Measurements from ENCODE around the gene LY6G5B.

The LY6G5B gene

DNA sequence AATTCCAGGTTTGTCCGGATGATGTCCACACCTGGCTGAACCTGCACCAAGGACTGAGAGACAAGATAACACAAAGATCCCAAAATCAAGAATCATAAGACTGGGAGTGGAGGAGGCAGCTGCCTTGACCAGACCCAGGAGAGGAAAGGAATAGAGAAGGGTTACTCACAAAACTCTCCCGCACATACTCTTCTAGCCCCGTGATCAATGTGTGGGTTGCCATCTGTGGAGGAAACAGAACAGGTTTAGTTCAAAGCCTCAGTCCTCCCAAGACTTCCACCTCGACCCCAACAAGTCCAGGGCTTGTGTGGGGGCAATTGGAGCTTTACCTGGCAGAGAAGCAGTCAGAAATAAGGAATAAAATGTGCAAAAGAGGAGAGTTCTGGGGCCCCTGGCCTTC lies 28.4 kb upstream of the LY6G5B start:
- DNase-seq (ENCODE audit: low spot score), result no peak

DNA sequence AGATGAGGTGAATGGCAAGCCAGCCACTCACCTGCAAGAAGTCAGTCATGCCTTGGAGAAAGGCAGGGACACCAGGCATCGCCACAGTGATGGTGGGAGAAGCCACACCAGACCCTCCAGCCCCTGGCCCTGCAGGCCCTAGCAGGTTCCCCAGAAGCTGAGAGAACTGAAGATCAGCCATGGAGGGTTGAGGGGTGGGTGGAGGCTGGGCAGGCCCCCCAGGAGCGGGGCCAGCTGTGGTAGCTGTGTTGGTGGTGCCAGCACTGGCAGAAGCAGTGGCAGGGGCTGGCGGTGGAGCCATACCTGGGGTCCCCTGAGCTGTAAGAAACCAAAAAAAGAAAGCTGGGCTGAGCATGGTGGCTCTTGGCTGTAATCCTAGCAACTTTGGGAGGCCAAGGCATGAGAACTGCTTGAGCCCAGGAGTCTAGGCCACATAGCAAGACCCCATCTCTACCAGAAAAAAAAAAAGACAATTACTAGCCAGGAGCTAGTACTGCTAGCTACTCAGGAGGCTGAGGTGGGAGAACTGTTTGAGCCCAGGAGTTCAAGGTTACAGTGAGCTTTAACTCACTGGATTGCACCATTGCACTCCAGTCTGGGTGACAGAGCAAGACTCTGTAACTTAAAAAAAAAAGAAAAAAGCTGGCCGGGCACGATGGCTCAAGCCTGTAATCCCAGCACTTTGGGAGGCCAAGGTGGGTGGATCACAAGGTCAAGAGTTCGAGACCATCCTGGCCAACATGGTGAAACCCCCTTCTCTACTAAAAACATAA lies 26.8 kb upstream of the LY6G5B start:
- no peak for DNase-seq (ENCODE audit: low spot score)

DNA sequence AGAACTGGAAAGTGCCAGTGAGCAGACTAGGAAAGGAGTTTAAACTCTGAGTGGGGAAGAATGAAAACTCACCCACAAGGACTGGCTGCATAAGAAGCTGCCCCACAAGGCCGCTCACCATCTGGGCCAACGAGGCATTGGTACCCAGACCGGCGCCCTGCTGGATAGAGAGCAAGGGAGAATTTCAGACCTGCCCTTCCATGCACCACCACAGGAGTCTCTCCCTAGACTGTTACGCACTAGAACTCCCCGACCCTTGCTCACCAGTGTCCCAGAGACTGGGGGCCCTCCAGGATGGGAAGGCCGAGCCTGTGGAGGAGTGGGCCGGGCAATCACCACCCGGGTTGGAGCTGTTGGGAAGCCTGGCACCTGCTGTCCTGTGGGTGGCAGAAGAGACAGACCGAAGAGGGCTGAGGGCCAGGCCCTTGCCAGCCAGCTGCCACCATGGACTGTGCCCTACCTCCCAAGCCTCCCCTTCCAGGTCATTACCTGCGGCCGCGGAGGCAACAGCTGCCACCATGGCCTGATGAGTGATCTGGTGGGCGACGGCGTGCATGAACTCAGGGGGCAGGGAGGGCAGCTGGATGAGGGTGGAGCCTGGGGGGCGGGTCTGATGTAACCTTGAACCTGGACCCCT lies 25.8 kb upstream of the LY6G5B start:
- no peak for DNase-seq (ENCODE audit: low spot score)

DNA sequence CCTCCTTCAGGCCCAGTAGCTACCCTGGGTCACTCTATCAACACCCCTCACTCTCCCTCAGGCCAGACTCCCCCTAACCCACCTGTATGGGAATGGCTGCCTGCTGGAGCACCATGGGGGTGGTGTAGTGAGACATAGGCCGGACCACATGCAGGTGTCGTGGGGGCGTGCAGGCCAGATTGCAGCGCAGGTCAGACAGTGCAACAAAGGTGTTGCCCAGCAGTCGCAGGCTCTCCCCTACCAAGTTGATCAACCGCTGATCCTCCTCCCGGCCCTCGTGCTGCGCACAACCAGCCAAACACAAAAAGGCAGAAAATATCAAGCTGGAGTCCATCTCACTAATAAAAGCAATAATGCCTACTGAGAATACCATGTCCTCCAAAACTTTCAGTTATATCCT lies 24.5 kb upstream of the LY6G5B start:
- DNase-seq (ENCODE audit: low spot score), result no peak

DNA sequence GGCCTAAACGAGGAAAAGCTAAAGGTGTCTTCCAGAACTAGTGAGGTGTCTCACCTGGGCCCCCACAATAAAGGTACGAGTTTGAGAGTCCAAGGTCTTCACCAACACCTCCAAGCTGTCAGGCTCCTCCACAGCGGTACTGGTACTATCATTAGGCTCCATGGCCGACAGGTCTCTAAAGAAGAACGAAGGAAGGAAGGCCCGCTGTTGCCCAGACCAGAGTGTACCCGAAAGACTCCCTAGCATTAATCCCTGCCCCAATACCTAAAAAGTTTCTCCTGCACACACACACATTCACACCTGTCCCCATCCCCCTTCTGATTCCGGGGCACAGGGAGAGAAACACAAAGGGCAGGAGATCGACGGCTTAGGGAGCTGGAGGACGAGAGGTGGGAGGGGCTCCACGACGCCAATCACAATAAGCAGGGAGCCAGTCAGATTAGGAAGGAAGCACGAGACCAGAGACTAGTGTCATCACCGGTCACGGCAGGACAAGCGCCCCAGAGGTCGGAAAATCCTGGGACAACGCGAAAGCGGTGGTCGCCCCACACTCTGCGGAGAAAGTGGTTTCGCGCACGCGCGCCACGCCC lies 18.1 kb upstream of the LY6G5B start:
- peak; percentile 77 for DNase-seq (ENCODE audit: low spot score)

DNA sequence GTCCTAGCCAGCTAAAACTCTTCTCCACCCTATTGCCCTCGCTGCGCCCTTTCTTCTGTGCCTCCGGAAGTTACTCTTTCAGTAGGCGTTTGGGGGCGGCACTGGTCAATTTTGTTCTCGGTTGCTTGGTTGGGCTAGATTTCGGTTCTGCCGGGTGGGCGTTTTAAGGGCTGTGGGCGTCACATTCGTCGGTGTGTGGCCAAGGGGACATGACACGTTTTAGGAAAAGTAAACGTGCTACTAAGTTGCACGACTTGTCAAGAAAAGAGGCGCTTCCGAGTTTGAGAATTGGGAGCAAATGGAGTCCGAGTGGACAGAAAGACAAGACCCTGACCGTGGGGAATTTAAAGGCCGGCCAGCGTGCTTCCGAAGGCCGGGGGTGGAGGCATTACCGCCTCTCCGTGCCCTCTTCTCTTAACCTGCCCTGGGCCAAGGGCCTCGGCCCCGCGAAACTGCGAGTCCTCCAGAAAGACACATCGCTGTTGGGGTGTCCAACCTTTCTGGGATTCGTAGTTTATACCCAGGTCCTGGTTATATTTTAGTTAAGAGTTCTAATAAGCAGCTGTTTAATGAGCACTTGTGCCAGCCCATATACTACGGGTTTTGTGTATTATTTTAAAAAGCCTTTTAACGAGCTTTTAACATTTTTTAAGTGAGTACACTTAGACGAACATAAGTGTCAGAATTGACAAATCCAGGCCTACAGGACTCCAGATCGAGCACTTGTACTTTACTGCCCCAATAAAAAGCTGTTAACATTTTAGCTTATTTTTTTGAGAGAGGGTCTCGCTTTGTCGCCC lies 16.7 kb upstream of the LY6G5B start:
- peak; percentile 88 for DNase-seq (ENCODE audit: low spot score)

DNA sequence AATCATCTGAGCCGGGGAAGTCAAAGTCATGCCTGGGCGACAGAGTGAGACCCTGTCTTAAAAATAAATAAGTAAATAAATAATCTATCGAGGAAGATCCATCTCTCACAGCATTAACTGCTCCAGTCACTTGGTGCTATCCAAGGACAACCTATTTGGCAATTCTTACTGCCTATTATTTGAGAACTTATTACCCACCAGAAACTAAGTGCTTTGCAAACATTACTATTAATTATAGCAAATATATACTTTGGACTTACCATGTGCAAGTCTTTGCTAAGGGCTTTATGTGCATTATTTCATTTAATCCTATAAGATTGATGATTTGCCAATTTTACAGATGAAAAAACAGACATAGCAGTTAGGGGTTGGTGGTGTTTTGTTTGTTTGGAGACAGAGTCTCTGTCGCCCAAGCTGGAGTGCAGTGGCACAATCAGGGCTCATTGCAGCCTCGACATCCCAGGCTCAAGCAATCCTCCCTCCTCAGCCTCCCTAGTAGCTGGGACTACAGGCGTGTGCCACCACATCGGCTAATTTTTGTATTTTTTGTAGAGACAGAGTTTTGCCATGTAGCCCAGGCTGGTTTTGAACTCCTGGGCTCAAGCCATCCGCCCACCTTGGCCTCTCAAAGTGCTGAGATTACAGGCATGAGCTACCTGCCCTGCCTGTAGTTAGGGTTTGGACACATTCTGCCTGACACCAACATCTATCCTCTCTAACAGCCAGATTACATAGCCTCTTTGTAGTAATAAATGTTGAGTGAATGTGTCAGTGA lies 15.0 kb upstream of the LY6G5B start:
- DNase-seq (ENCODE audit: low spot score), result no peak

DNA sequence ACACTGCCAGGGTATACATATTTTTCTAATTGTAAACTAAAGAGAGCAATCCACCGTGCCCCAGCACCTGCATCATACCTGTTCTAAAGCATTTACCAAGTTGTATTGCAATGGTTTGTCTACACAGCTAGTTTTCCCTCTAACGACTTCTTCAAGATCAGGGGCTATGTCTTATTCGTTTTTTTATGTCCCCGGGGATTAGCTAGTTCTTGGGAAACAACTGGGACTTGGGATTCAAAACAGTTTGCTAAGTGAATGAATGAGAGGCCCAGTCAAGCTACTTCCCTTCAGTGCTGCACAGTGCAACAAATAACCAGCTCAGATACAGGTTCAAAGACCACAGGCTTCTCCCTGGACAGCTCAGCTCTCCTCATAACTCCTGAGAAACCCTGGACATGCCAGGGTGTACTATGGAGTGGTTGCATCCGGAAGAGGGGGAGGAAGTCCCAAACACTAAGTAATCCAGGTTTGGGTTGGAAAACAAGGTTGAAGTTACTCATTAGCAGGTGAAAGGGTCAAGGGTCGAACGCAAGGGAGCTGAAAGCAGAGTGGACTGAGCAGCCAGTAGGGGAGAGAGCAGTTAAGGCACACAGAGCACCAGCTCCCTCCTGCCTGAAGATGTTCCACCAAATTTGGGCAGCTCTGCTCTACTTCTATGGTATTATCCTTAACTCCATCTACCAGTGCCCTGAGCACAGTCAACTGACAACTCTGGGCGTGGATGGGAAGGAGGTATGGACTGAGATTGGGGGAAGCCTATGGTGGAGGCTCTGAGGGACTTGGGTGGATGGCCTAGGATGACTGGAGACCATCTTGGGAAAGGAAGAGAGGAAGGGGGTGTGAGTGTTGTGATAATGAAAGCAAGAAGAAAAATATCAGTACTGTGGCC lies 14.2 kb upstream of the LY6G5B start, which contains the start of gene APOM:
TSS of gene APOM (plus strand) at position 546 of the 889 bp plus-strand sequence. CDS start at position 619, 73 bp downstream.
- DNase-seq (ENCODE audit: low spot score), result no peak

DNA sequence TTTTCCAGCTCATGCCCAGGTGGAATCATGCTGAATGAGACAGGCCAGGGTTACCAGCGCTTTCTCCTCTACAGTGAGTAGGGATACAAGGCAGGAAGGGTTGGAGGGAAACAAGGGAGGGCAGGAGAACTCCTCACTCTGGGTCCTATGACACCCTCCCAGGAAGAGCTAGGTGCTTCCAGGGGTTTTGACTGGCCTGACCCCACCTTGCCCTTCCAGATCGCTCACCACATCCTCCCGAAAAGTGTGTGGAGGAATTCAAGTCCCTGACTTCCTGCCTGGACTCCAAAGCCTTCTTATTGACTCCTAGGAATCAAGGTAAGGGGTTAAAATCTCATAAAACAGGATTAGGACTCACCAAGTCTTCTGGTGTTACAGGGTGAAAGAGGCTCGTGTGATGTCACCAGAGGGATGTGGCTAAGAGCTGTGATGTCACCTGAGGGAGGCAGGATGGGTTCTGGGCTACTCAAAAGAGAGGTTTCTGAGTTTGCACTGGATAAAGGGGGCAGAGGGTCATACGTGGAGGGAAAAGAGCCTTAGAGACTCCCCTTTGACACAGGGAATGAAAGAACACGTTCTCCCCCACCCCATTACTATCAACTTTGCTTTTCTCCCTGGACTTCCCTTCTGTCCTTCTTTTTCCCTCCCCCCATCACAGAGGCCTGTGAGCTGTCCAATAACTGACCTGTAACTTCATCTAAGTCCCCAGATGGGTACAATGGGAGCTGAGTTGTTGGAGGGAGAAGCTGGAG lies 12.2 kb upstream of the LY6G5B start:
- no peak for DNase-seq (ENCODE audit: low spot score)

DNA sequence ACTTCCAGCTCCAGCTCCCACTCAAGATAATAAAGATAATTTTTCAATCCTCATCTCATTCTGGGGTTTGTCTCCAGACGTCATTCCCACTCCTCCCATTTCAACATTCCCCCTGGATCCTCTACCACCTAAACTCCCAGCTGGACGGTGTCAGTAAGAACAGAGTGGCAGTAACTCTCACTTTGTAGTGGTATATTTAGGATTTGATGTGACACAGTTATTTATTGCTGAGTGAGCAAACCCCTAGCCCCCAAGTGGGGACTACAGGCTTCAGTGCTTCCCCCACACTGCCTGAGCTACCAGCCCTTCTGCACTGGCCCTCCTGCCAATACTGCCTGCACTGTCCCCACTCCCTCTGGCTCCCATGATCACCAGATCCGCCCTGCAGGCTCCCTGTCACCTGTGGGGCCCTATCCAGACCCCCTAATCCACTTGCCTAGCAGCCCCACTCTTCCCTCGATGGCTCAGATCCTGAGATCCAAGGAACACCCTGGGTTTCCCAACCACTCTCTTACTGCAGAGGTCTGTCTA lies 11.6 kb upstream of the LY6G5B start:
- no peak for DNase-seq (ENCODE audit: low spot score)

DNA sequence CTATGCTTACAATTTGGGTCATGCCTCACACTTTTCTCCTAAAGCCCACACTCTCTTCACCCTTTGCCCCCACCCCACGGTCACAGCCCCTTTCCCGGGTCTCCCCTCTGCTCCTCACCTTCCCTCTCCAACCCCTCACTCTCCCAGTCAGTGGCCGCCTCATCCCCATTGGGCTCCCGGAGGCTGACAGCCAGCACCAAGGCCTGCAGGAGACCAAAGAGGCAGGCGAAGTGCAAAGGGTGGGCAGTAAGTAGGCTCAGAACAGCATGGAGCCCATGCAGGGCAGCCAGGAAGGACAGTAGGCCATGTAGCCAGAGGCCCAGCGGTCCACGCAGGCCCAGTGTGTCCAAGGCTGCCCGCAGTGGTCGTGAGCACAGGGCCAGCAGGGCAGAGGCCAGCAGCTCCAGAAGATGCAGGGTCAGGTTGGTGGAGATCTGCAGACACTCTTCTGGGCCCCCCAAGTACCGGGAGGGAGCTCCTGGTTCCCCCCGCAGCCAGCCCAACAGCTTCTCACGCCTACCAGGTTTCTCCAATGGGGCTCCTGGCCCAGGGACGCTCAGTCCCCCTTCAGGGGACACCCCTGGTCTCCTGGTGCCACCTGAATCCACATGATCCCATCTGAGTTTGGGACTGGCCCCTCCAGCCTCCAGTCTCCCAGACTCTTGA lies 10.7 kb upstream of the LY6G5B start:
- DNase-seq (ENCODE audit: low spot score), result no peak

DNA sequence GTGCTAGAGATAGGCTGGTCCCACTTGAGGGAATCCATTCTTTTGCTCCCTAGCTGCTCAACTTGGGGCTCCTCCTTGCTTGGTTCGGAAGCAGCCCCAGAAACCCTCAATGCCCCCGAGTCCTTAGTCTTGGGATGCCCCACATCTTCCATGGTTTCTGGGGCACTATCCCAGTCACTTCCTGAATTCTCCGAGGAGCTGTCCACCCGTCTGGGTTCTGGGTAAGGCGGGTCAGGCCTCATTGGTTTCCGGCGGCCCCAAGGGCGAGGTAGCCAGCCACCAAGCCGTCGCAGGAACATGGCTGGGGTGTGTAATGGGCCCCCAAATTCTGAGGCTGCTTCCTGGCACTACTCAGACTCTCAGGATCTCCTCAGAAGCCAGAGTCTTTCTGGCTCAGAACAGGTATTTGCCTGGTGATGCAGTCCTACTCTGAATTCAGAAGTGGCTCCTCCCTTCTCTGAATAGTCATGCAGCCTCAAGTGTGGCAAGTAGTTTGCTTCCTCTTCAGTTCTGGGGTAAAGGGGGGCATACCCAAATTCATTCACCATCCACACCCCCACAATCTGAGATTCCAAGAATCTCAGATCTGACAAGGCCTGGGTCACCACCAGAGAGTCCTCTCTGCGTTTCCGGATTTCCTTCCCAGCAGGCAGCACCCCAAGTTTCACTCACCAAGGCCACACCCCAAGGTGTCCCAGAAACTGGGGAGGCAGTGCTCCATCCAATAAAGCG lies 10.0 kb upstream of the LY6G5B start:
- DNase-seq (ENCODE audit: low spot score), result no peak

DNA sequence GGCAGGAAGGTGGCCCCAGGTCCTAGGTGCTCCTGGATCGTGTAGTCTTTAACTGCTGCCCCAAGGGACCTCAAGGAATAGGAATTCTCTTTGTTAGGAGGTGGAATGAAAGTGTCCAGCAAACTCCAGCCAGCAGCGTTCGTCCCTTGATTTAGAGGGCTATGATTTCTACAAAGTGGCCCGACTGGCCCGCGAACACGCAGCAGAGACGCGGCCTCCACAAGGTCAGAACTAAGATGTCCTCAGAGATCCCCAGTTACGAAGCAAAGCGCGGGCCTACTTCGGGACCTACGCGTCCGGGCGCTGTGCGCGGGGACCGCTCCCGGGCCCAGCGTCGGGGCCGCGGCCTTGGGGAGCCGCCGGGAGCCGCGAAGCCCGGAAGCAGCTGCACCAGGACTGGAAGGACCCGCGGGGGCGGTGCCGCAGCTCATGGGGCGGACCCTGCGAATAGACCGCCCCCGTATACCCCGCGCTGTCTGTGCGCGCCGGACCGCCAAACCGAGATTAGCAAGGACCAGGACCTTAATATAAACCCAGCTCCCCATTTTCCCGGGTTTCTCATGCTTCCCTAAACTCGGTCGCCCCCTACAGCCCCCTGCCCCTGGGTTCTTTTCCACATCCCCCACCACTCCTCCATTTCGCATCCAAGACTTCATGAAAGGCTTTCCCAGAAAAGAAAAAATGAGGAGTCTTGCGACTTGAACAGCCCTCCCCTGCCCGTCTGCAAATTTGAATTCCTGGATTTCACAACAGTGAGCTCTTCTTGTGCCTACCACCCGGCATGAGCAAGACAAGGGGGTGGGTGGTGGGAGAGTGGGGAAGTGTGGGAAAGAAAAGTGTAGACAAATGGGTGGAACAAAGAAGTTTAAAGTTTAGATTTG lies 9.2 kb upstream of the LY6G5B start, which contains the start of gene C6orf47:
TSS of gene C6orf47 (minus strand) at position 398 of the 881 bp plus-strand sequence. CDS start 831 bp downstream, outside the sequence.
- peak; percentile 75 for DNase-seq (ENCODE audit: low spot score)

DNA sequence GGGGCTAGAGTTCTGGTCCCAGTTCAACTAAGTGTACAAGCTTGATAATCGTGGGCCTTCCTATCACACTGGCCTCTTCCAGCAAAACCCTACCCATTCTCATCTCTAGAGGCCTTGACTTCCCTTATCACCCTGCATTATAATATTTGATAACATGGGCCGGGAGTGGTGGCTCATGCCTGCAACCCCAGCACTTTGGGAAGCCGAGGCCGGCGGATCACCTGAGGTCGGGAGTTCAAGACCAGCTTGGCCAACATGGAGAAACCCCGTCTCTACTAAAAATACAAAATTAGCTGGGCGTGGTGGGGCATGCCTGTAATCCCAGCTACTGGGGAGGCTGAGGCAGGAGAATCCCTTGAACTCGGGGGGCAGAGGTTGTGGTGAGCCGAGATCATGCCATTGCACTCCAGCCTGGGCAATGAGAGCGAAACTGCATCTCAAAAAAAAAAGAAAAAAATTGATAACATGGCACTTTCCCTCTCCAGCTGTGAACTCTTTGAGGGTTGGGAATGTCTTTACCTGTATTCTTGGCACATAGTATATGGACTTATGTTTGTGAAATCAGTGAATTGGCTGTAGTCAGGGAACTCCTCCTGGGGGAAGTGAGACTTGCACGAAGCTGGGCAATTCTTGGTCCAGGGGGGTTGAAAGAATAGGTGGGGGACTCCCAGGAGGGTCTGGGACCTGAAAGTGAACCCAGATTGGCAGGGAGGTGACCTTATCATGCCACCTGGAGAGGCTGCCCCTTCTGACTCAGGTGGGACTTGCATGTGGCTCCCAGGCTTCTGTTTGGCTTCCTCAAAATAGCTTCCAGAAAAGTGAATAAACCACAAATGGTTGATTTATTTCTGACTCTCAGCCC lies 8.3 kb upstream of the LY6G5B start:
- DNase-seq (ENCODE audit: low spot score), result no peak

DNA sequence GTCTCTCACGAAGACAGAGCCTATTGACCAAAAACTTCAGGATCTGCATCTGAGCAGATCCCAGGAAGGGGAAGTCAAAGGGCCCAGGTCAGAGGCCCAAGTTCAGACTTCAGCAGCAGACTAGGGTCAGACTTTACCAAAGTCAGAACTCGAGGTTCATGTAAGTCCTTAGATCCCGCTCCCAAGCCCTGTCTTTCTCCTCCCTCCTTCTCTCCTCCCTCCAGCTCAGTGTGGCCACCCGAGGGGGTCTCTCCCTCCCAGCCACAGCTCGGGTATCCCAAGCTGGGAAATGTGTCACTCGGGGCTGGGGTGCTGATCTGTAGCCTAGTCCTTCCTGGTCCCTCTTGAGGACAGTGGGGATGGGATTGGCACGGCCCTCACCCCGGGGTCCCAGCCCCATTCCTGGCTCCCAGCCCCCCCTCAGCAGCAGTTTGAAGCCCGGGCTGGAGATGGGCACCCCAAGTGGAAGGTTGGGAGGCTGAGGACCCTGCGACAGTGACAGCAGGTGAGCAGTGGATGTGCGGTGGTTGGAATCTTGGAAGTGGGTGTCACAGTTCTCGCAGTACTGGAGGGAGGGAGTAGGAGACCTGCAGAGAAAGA lies 7.6 kb upstream of the LY6G5B start:
- no peak for DNase-seq (ENCODE audit: low spot score)

Measured in SW480 (cell line).